Natural killer cell (primary cell): ENCODE results near the gene PREX1. TPM values are rescaled to one million over a fixed set of nuclear protein-coding genes. Genes with fewer than 3 reads are reported as not detected.

Experiments used
- ATAC-seq, 3 donors: fragments of 150-1000 bp in 2 of 3; fragments of 200-7000 bp in 1 of 3; cut with Tn5 transposase; 1 replicate in 1 of 3; 2 replicates in 2 of 3; pipeline ENCODE4 v1.10.0; 2021; ENCODE audit warnings: mild to moderate bottlenecking in 2 of 3, moderate library complexity in 2 of 3
- DNase-seq, 2 donors: peaks; one replicate each; pipeline versions ENCODE4 v3.0.0 to v3.0.0-alpha.2; 2013 to 2021; ENCODE audit warnings: mixed read lengths in 1 of 2
- H3K27ac ChIP-seq: one replicate; pipeline ENCODE4 v1.5.1; 2013; ENCODE audit warnings: mild to moderate bottlenecking, low read length
- H3K27me3 ChIP-seq: one replicate; pipeline ENCODE4 v1.6.1; 2013; ENCODE audit warnings: low read length; ENCODE audit not compliant: control insufficient read depth, insufficient read depth
- H3K36me3 ChIP-seq: one replicate; pipeline ENCODE4 v1.6.1; 2013; ENCODE audit warnings: low read length; ENCODE audit not compliant: control insufficient read depth, insufficient read depth
- H3K4me1 ChIP-seq: one replicate; pipeline ENCODE4 v1.6.1; 2013; ENCODE audit warnings: low read length; ENCODE audit not compliant: control insufficient read depth, insufficient read depth
- H3K4me3 ChIP-seq: one replicate; pipeline ENCODE4 v1.5.1; 2013; ENCODE audit warnings: low read length
- H3K9me3 ChIP-seq: one replicate; pipeline ENCODE4 v1.6.1; 2013; ENCODE audit warnings: low read length; ENCODE audit not compliant: control insufficient read depth, insufficient read depth
- H3K27ac Mint-ChIP-seq, 2 donors: one replicate each; pipeline ENCODE4 v1.8.0; 2022; ENCODE audit warnings: mild to moderate bottlenecking in 2 of 2, mixed read lengths in 2 of 2, moderate library complexity in 1 of 2
- H3K27me3 Mint-ChIP-seq, 2 donors: one replicate each; pipeline ENCODE4 v1.8.0; 2022; ENCODE audit warnings: low read depth in 2 of 2, mixed read lengths in 2 of 2
- H3K36me3 Mint-ChIP-seq: one replicate; pipeline ENCODE4 v1.8.0; 2022; ENCODE audit warnings: mixed read lengths
- H3K4me1 Mint-ChIP-seq, 2 donors: one replicate each; pipeline ENCODE4 v1.8.0; 2022; ENCODE audit warnings: mixed read lengths in 2 of 2
- H3K4me3 Mint-ChIP-seq: one replicate; pipeline ENCODE4 v1.8.0; 2022; ENCODE audit warnings: mild to moderate bottlenecking, moderate library complexity, mixed read lengths
- H3K9me3 Mint-ChIP-seq, 2 donors: one replicate each; pipeline ENCODE4 v1.8.0; 2022; ENCODE audit warnings: mixed read lengths in 2 of 2
- CTCF ChIP-seq: fragments of 200-600 bp; IDR thresholded peaks from one replicate; pipeline ENCODE4 v1.8.0; 2022; ENCODE audit warnings: antibody characterized with exemption
- WGBS: methylation state at CpG from one replicate; pipeline ENCODE4 v1.1.7; 2013; ENCODE audit warnings: missing lambda C conversion rate; ENCODE audit not compliant: insufficient coverage; 5-methylcytosine and 5-hydroxymethylcytosine counted together
- intact Hi-C: fragments of 100-400 bp; cut with micrococcal nuclease; formaldehyde crosslinking; loops from one replicate; pipeline ENCODE4 v1.14.2; 2022
- total RNA-seq, 4 donors: library from RNA; stranded (reverse); fragments of 120-200 nt in 1 of 4; gene quantifications; one replicate each; pipeline versions ENCODE4 v1.2.3 to v1.2.4, GENCODE V29; 2013 to 2022

The PREX1 gene
- total RNA-seq, 3 donors from 2014 or later (not counting 1 experiment from before 2014, with no cell fraction given) = 382 to 392 (median 389) TPM

DNA sequence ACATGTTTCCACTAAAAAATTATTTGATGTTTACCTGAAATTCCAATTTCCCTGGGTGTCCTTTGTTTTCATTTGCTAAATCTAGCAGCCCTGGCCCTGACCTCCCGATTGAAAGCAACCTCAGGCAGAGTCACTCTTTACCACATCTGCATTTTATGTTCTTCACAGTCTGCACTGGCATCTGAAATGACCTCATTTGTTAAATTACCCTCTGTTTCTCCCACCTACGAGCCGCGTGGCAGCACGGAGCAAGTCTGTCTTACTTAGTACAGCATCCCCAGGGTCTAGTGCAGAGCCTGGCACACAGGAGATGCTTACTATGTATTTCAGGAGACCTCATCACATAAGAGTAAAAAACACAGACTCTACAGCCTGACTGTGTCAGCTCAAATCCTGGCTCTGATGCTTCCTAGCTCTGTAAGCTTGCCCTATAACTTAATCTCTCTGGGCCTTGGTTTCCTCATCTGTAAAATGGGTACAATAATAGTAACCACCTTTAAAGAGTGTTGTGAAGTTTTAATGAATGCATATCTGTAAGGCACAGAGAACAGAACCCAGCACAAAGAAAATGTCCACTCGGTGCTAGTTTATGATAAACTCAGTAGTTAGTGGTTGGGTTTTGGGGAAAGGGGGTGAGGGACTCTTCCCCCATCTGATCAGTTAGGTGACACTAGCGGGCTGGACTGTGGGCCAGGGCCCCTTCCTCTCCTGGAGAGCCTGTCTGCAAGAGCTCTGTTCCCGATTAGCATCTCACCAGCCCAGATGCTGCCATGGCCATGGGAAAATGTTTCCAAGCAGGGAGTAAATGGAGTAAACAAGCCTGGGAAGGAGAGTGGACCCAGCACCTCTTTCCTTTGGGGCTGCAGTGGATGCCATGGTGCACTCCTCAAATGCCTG is 88.2 kb downstream of the PREX1 start:
- peak; percentile 65 to 70 (median 69) for ATAC-seq
- H3K4me3 ChIP-seq = no peak overlapping the region
- intact Hi-C loops = loop anchor here (1.0 to 2.0 kb wide), 3 partner anchors 21 to 30 kb away; no protein-coding TSS in a partner anchor

GRCh38 chr20:48738399-48739304 is 89.1 kb downstream of the PREX1 start:
- no peak for TF ChIP-seq CTCF
- peak; percentile 63 to 64 for DNase-seq
- WGBS = 11% methylated on average over 11 of the region's 11 CpGs
- Mint-ChIP-seq H3K4me3 (peak overlapping the region; percentile 83), H3K4me1 (peaks cover 69 to 73% of the 10 kb centered on the region in 2 donors), H3K27ac (peak overlapping the region; percentile 89 to 91), H3K27me3 (no peaks in the 10 kb centered on the region), H3K9me3 (no peaks in the 10 kb centered on the region), H3K36me3 (peaks cover 7% of the 10 kb centered on the region)
- Histone ChIP-seq H3K4me1 (peaks cover 61% of the 10 kb centered on the region), H3K4me3 (no peak overlapping the region), H3K36me3 (peaks cover 52% of the 10 kb centered on the region), H3K9me3 (no peaks in the 10 kb centered on the region), H3K27ac (peak overlapping the region; percentile 13), H3K27me3 (no peaks in the 10 kb centered on the region)
- ATAC-seq = peak; percentile 81 to 86 (median 85)
- intact Hi-C loops = loop anchor here (1.0 to 2.0 kb wide), 3 partner anchors 21 to 31 kb away; no protein-coding TSS in a partner anchor

More for the DNA sequence above, 88.2 kb downstream of the PREX1 start:
- Mint-ChIP-seq H3K4me1 (peaks cover 72 to 79% of the 10 kb centered on the region in 2 donors), H3K27ac (peak overlapping the region; percentile 89 to 91), H3K27me3 (no peaks in the 10 kb centered on the region), H3K36me3 (peaks cover 12% of the 10 kb centered on the region), H3K9me3 (no peaks in the 10 kb centered on the region), H3K4me3 (peak overlapping the region; percentile 83)
- DNase-seq = peak in 1 of 2 donors; percentile 44
- Histone ChIP-seq H3K27ac (peak overlapping the region; percentile 13), H3K4me1 (peaks cover 58% of the 10 kb centered on the region), H3K36me3 (peaks cover 55% of the 10 kb centered on the region), H3K9me3 (no peaks in the 10 kb centered on the region), H3K27me3 (no peaks in the 10 kb centered on the region)
- WGBS = 49% methylated on average over 8 of the region's 8 CpGs
- no peak for TF ChIP-seq CTCF

DNA sequence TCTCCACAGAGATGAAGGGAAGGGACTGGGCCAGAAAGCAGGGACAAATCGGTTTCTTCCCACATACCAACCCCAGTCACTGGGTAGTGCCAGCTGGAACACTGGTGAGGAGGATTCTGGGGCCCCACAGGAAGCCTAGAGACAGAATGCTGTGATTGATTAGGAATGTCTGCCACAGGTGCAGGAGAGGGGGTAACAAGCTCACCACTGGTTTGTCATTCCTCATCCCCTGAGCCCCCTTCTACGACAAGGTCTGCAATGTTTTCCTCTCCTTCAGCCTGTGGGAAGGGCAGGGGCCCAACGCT is 89.8 kb downstream of the PREX1 start:
- Histone ChIP-seq H3K36me3 (peaks cover 51% of the 10 kb centered on the region), H3K27me3 (no peaks in the 10 kb centered on the region), H3K4me1 (peaks cover 64% of the 10 kb centered on the region), H3K4me3 (no peak overlapping the region), H3K9me3 (no peaks in the 10 kb centered on the region), H3K27ac (no peak overlapping the region)
- H3K4me1 Mint-ChIP-seq = peaks cover 67 to 73% of the 10 kb centered on the region in 2 donors
- peaks cover 7% of the 10 kb centered on the region for H3K36me3 Mint-ChIP-seq
- H3K27ac Mint-ChIP-seq = peak overlapping the region; percentile 89 to 91
- ATAC-seq (no peak), DNase-seq (no peak)
- 29% methylated on average over 2 of the region's 3 CpGs for WGBS
- H3K4me3 Mint-ChIP-seq = peak overlapping the region; percentile 83
- TF ChIP-seq CTCF = no peak
- H3K9me3 Mint-ChIP-seq = no peaks in the 10 kb centered on the region
- no peaks in the 10 kb centered on the region for H3K27me3 Mint-ChIP-seq
- intact Hi-C loops = loop anchor here (2.0 kb wide), 1 partner anchor 23 kb away; no protein-coding TSS in a partner anchor
